Measurements from ENCODE around the gene LPAR3. TPM values are rescaled to one million over a fixed set of nuclear protein-coding genes. Genes with fewer than 3 reads are reported as not detected.

The LPAR3 gene
- 0.84 TPM for total RNA-seq

- Histone ChIP-seq H3K27me3 (ENCODE audit: insufficient read depth, low read length) (peaks cover 44% of the 10 kb centered on the region), H3K9me3 (ENCODE audit: low read depth, low read length) (no peaks in the 10 kb centered on the region), H3K4me3 (ENCODE audit: low read length) (peak within 1 kb of the TSS; percentile 3), H3K4me1 (ENCODE audit: insufficient read depth, low read length) (peaks cover 20% of the 10 kb centered on the region)
Measured at GRCh38 chr1:84892705-84893618, at the start of gene LPAR3. TSS of gene LPAR3 (minus strand) at chr1:84893206. CDS start at chr1:84866120, 27,086 bp downstream.

GRCh38 chr1:84941843-84942242 lies 48.8 kb upstream of the LPAR3 start:
- H3K4me1 ChIP-seq (ENCODE audit: insufficient read depth, low read length) = peaks cover 10% of the 10 kb centered on the region
- no peaks in the 10 kb centered on the region for H3K9me3 ChIP-seq (ENCODE audit: low read depth, low read length)
- H3K4me3 ChIP-seq (ENCODE audit: low read length) = no peak overlapping the region
- no peaks in the 10 kb centered on the region for H3K27me3 ChIP-seq (ENCODE audit: insufficient read depth, low read length)

- no peak overlapping the region for H3K4me3 ChIP-seq (ENCODE audit: low read length)
- H3K9me3 ChIP-seq (ENCODE audit: low read depth, low read length) = no peaks in the 10 kb centered on the region
- no peaks in the 10 kb centered on the region for H3K27me3 ChIP-seq (ENCODE audit: insufficient read depth, low read length)
- peaks cover 8% of the 10 kb centered on the region for H3K4me1 ChIP-seq (ENCODE audit: insufficient read depth, low read length)
Measured at GRCh38 chr1:84940481-84940880, 47.5 kb upstream of the LPAR3 start.

GRCh38 chr1:84939761-84940160 lies 46.8 kb upstream of the LPAR3 start:
- Histone ChIP-seq H3K9me3 (ENCODE audit: low read depth, low read length) (no peaks in the 10 kb centered on the region), H3K4me1 (ENCODE audit: insufficient read depth, low read length) (peaks cover 8% of the 10 kb centered on the region), H3K27me3 (ENCODE audit: insufficient read depth, low read length) (no peaks in the 10 kb centered on the region), H3K4me3 (ENCODE audit: low read length) (no peak overlapping the region)

GRCh38 chr1:84939151-84939550 lies 46.1 kb upstream of the LPAR3 start:
- no peaks in the 10 kb centered on the region for H3K9me3 ChIP-seq (ENCODE audit: low read depth, low read length)
- peaks cover 4% of the 10 kb centered on the region for H3K4me1 ChIP-seq (ENCODE audit: insufficient read depth, low read length)
- H3K4me3 ChIP-seq (ENCODE audit: low read length) = no peak overlapping the region
- no peaks in the 10 kb centered on the region for H3K27me3 ChIP-seq (ENCODE audit: insufficient read depth, low read length)

- peaks cover 4% of the 10 kb centered on the region for H3K4me1 ChIP-seq (ENCODE audit: insufficient read depth, low read length)
- no peak overlapping the region for H3K4me3 ChIP-seq (ENCODE audit: low read length)
- no peaks in the 10 kb centered on the region for H3K9me3 ChIP-seq (ENCODE audit: low read depth, low read length)
- no peaks in the 10 kb centered on the region for H3K27me3 ChIP-seq (ENCODE audit: insufficient read depth, low read length)
Measured at GRCh38 chr1:84936116-84936810, 43.3 kb upstream of the LPAR3 start.

GRCh38 chr1:84933011-84933611 lies 40.1 kb upstream of the LPAR3 start:
- Histone ChIP-seq H3K4me1 (ENCODE audit: insufficient read depth, low read length) (peaks cover 12% of the 10 kb centered on the region), H3K4me3 (ENCODE audit: low read length) (no peak overlapping the region), H3K9me3 (ENCODE audit: low read depth, low read length) (no peaks in the 10 kb centered on the region), H3K27me3 (ENCODE audit: insufficient read depth, low read length) (no peaks in the 10 kb centered on the region)

- no peak overlapping the region for H3K4me3 ChIP-seq (ENCODE audit: low read length)
- H3K27me3 ChIP-seq (ENCODE audit: insufficient read depth, low read length) = no peaks in the 10 kb centered on the region
- H3K4me1 ChIP-seq (ENCODE audit: insufficient read depth, low read length) = peaks cover 8% of the 10 kb centered on the region
- no peaks in the 10 kb centered on the region for H3K9me3 ChIP-seq (ENCODE audit: low read depth, low read length)
Measured at GRCh38 chr1:84930831-84931230, 37.8 kb upstream of the LPAR3 start.

GRCh38 chr1:84930329-84930728 lies 37.3 kb upstream of the LPAR3 start:
- H3K4me1 ChIP-seq (ENCODE audit: insufficient read depth, low read length) = peaks cover 8% of the 10 kb centered on the region
- H3K9me3 ChIP-seq (ENCODE audit: low read depth, low read length) = no peaks in the 10 kb centered on the region
- H3K27me3 ChIP-seq (ENCODE audit: insufficient read depth, low read length) = no peaks in the 10 kb centered on the region
- no peak overlapping the region for H3K4me3 ChIP-seq (ENCODE audit: low read length)

GRCh38 chr1:84929581-84929980 lies 36.6 kb upstream of the LPAR3 start:
- H3K9me3 ChIP-seq (ENCODE audit: low read depth, low read length) = no peaks in the 10 kb centered on the region
- no peak overlapping the region for H3K4me3 ChIP-seq (ENCODE audit: low read length)
- peaks cover 8% of the 10 kb centered on the region for H3K4me1 ChIP-seq (ENCODE audit: insufficient read depth, low read length)
- H3K27me3 ChIP-seq (ENCODE audit: insufficient read depth, low read length) = no peaks in the 10 kb centered on the region

GRCh38 chr1:84928979-84929378 lies 36.0 kb upstream of the LPAR3 start:
- Histone ChIP-seq H3K4me3 (ENCODE audit: low read length) (no peak overlapping the region), H3K4me1 (ENCODE audit: insufficient read depth, low read length) (peaks cover 8% of the 10 kb centered on the region), H3K27me3 (ENCODE audit: insufficient read depth, low read length) (no peaks in the 10 kb centered on the region), H3K9me3 (ENCODE audit: low read depth, low read length) (no peaks in the 10 kb centered on the region)

GRCh38 chr1:84923317-84923716 lies 30.3 kb upstream of the LPAR3 start:
- Histone ChIP-seq H3K9me3 (ENCODE audit: low read depth, low read length) (no peaks in the 10 kb centered on the region), H3K27me3 (ENCODE audit: insufficient read depth, low read length) (no peaks in the 10 kb centered on the region), H3K4me1 (ENCODE audit: insufficient read depth, low read length) (no peaks in the 10 kb centered on the region), H3K4me3 (ENCODE audit: low read length) (no peak overlapping the region)

GRCh38 chr1:84920159-84920558 lies 27.2 kb upstream of the LPAR3 start:
- H3K4me3 ChIP-seq (ENCODE audit: low read length) = no peak overlapping the region
- H3K4me1 ChIP-seq (ENCODE audit: insufficient read depth, low read length) = no peaks in the 10 kb centered on the region

GRCh38 chr1:84919461-84919970 lies 26.5 kb upstream of the LPAR3 start:
- H3K4me1 ChIP-seq (ENCODE audit: insufficient read depth, low read length) = no peaks in the 10 kb centered on the region
- H3K4me3 ChIP-seq (ENCODE audit: low read length) = no peak overlapping the region
- no peaks in the 10 kb centered on the region for H3K27me3 ChIP-seq (ENCODE audit: insufficient read depth, low read length)
- H3K9me3 ChIP-seq (ENCODE audit: low read depth, low read length) = no peaks in the 10 kb centered on the region

More at GRCh38 chr1:84920159-84920558, 27.2 kb upstream of the LPAR3 start:
- Histone ChIP-seq H3K27me3 (ENCODE audit: insufficient read depth, low read length) (no peaks in the 10 kb centered on the region), H3K9me3 (ENCODE audit: low read depth, low read length) (no peaks in the 10 kb centered on the region)

- Histone ChIP-seq H3K4me1 (ENCODE audit: insufficient read depth, low read length) (no peaks in the 10 kb centered on the region), H3K27me3 (ENCODE audit: insufficient read depth, low read length) (no peaks in the 10 kb centered on the region), H3K9me3 (ENCODE audit: low read depth, low read length) (no peaks in the 10 kb centered on the region), H3K4me3 (ENCODE audit: low read length) (no peak overlapping the region)
Measured at GRCh38 chr1:84918726-84919336, 25.8 kb upstream of the LPAR3 start.
